HG02678 (cell line): ENCODE data around the gene DLEU7.

Source experiments
- ATAC-seq: cut with Tn5 transposase; IDR thresholded peaks from one replicate; pipeline ENCODE4 v1.9.1; 2021; ENCODE audit warnings: mild to moderate bottlenecking, moderate library complexity; ENCODE audit not compliant: unreplicated experiment

Gene DLEU7

GRCh38 chr13:50844084-50844875 is 788 bp upstream of the DLEU7 start:
- no peak for ATAC-seq

- ATAC-seq, result no peak
Observed at GRCh38 chr13:50842990-50843256, 569 bp downstream of the DLEU7 start.

- no peak for ATAC-seq
Observed at GRCh38 chr13:50842251-50842989, 1.1 kb downstream of the DLEU7 start.

- ATAC-seq, result no peak
Observed at GRCh38 chr13:50841786-50842185, 1.7 kb downstream of the DLEU7 start.

- ATAC-seq, result no peak
Observed at GRCh38 chr13:50840284-50840683, 3.2 kb downstream of the DLEU7 start.

GRCh38 chr13:50839828-50840227 is 3.7 kb downstream of the DLEU7 start:
- no peak for ATAC-seq

- no peak for ATAC-seq
Observed at GRCh38 chr13:50838701-50839100, 4.8 kb downstream of the DLEU7 start.

GRCh38 chr13:50838031-50838430 is 5.5 kb downstream of the DLEU7 start:
- no peak for ATAC-seq

GRCh38 chr13:50831512-50831911 is 12.0 kb downstream of the DLEU7 start:
- ATAC-seq, result no peak

- ATAC-seq, result no peak
Observed at GRCh38 chr13:50829896-50830295, 13.6 kb downstream of the DLEU7 start.

- ATAC-seq, result no peak
Observed at GRCh38 chr13:50829226-50829625, 14.3 kb downstream of the DLEU7 start.

- ATAC-seq, result no peak
Observed at GRCh38 chr13:50826035-50826434, 17.5 kb downstream of the DLEU7 start.

GRCh38 chr13:50812242-50812641 is 31.2 kb downstream of the DLEU7 start:
- no peak for ATAC-seq

GRCh38 chr13:50810998-50811397 is 32.5 kb downstream of the DLEU7 start:
- ATAC-seq, result peak; percentile 88

GRCh38 chr13:50810468-50810867 is 33.0 kb downstream of the DLEU7 start:
- no peak for ATAC-seq

- no peak for ATAC-seq
Observed at GRCh38 chr13:50809133-50810090, 34.1 kb downstream of the DLEU7 start.

- no peak for ATAC-seq
Observed at GRCh38 chr13:50805805-50806204, 37.7 kb downstream of the DLEU7 start.

GRCh38 chr13:50801087-50801931 is 42.2 kb downstream of the DLEU7 start:
- ATAC-seq, result peak; percentile 91

- no peak for ATAC-seq
Observed at GRCh38 chr13:50800091-50800739, 43.3 kb downstream of the DLEU7 start.

- ATAC-seq, result no peak
Observed at GRCh38 chr13:50798923-50799322, 44.6 kb downstream of the DLEU7 start.
